ENCODE data around the gene EGR1.

DNA sequence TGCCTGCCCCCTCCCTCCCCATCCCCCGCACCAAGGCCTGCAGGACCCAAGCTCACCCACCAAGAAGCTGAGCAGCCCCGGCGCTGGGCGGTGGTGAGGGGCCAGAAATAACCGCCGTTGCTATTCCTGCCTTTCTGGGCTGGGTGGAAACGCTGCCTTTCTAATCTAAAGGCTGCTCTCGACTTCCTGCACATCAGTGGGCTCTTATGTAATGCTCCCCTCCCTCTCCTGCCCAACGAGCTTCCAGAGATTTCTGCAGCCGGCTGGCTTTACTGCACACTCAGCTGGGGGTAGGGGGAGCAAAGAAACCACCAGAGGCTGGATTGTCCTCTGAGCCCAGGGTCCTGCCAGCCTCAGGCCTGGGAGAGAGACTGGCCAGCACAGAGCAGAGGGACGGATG, 6.9 kb upstream of the EGR1 start:
- TF ChIP-seq, protein P1, sequence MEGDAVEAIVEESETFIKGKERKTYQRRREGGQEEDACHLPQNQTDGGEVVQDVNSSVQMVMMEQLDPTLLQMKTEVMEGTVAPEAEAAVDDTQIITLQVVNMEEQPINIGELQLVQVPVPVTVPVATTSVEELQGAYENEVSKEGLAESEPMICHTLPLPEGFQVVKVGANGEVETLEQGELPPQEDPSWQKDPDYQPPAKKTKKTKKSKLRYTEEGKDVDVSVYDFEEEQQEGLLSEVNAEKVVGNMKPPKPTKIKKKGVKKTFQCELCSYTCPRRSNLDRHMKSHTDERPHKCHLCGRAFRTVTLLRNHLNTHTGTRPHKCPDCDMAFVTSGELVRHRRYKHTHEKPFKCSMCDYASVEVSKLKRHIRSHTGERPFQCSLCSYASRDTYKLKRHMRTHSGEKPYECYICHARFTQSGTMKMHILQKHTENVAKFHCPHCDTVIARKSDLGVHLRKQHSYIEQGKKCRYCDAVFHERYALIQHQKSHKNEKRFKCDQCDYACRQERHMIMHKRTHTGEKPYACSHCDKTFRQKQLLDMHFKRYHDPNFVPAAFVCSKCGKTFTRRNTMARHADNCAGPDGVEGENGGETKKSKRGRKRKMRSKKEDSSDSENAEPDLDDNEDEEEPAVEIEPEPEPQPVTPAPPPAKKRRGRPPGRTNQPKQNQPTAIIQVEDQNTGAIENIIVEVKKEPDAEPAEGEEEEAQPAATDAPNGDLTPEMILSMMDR (IDR thresholded peaks at IDR 0.05; ENCODE audit: poor library complexity, severe bottlenecking), result no peak
- no peak for TF ChIP-seq EZH2 (IDR thresholded peaks at IDR 0.05; ENCODE audit: borderline replicate concordance, insufficient read depth, low read length, poor library complexity, severe bottlenecking)

All from neural cell (in vitro differentiated cells).